Measurements from ENCODE around the gene NT5C2. TPM values are rescaled to one million over a fixed set of nuclear protein-coding genes. Genes with fewer than 3 reads are reported as not detected.

NT5C2 gene
- total and polyA plus RNA-seq, 9 donors: 84.1 to 179 (median 124) TPM

- H3K36me3 ChIP-seq (ENCODE audit: control insufficient read depth, insufficient read depth, low read length): no peaks in the 10 kb centered on the region
- peak; percentile 82 for DNase-seq
- H3K27ac ChIP-seq (ENCODE audit: low read length): peak overlapping the region; percentile 59
- H3K4me1 ChIP-seq (ENCODE audit: control insufficient read depth, insufficient read depth, low read length): peaks cover 5% of the 10 kb centered on the region
- WGBS (ENCODE audit: insufficient coverage): 7% methylated on average over 11 of the region's 20 CpGs
- no peaks in the 10 kb centered on the region for H3K9me3 ChIP-seq (replicated peaks; ENCODE audit: control insufficient read depth, low read depth, low read length)
- H3K4me3 ChIP-seq (ENCODE audit: low read length): peak overlapping the region; percentile 25
- no peaks in the 10 kb centered on the region for H3K27me3 ChIP-seq (ENCODE audit: control insufficient read depth, insufficient read depth, low read length)
These were observed 139.2 kb downstream of the NT5C2 start for GRCh38 chr10:103053659-103054581.

GRCh38 chr10:103049237-103049636 is 143.8 kb downstream of the NT5C2 start:
- H3K9me3 ChIP-seq (replicated peaks; ENCODE audit: control insufficient read depth, low read depth, low read length): no peaks in the 10 kb centered on the region
- no peak overlapping the region for H3K4me3 ChIP-seq (ENCODE audit: low read length)
- peaks cover 4% of the 10 kb centered on the region for H3K4me1 ChIP-seq (ENCODE audit: control insufficient read depth, insufficient read depth, low read length)
- H3K27me3 ChIP-seq (ENCODE audit: control insufficient read depth, insufficient read depth, low read length): no peaks in the 10 kb centered on the region
- 100% methylated on average over 2 of the region's 6 CpGs for WGBS (ENCODE audit: insufficient coverage)
- H3K36me3 ChIP-seq (ENCODE audit: control insufficient read depth, insufficient read depth, low read length): no peaks in the 10 kb centered on the region
- DNase-seq: no peak
- H3K27ac ChIP-seq (ENCODE audit: low read length): no peak overlapping the region

DNA sequence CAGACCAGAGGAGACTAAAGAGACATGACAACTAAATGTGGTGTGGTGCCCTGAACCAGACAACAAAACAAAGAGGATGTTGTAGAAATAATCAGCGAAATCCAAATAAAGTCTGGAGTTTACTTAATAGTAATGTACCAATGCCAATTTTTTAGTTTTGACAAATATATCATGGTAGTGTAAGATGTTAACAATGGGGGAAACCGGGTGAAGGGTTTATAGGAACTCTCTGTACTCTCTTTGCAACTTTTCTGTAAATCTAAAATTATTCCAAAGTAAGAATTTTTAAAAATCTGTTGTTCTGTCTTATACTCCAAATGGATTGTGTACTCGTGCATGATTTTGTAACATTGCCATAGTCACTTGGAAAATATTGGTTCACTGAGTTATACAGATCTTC is 145.7 kb downstream of the NT5C2 start:
- no peak overlapping the region for H3K27ac ChIP-seq (ENCODE audit: low read length)
- H3K27me3 ChIP-seq (ENCODE audit: control insufficient read depth, insufficient read depth, low read length): no peaks in the 10 kb centered on the region
- peaks cover 4% of the 10 kb centered on the region for H3K4me1 ChIP-seq (ENCODE audit: control insufficient read depth, insufficient read depth, low read length)
- WGBS (ENCODE audit: insufficient coverage): no CpG with 5 or more reads among the region's 3 CpGs
- H3K36me3 ChIP-seq (ENCODE audit: control insufficient read depth, insufficient read depth, low read length): no peaks in the 10 kb centered on the region
- H3K9me3 ChIP-seq (replicated peaks; ENCODE audit: control insufficient read depth, low read depth, low read length): no peaks in the 10 kb centered on the region
- DNase-seq: no peak
- H3K4me3 ChIP-seq (ENCODE audit: low read length): no peak overlapping the region

GRCh38 chr10:103045961-103046360 is 147.1 kb downstream of the NT5C2 start:
- Histone ChIP-seq H3K4me3 (ENCODE audit: low read length) (no peak overlapping the region), H3K36me3 (ENCODE audit: control insufficient read depth, insufficient read depth, low read length) (no peaks in the 10 kb centered on the region), H3K4me1 (ENCODE audit: control insufficient read depth, insufficient read depth, low read length) (peaks cover 4% of the 10 kb centered on the region), H3K27me3 (ENCODE audit: control insufficient read depth, insufficient read depth, low read length) (no peaks in the 10 kb centered on the region), H3K9me3 (replicated peaks; ENCODE audit: control insufficient read depth, low read depth, low read length) (no peaks in the 10 kb centered on the region), H3K27ac (ENCODE audit: low read length) (no peak overlapping the region)
- DNase-seq: no peak
- WGBS (ENCODE audit: insufficient coverage): no CpG with 5 or more reads among the region's 3 CpGs

- peak; percentile 75 for DNase-seq
- H3K36me3 ChIP-seq (ENCODE audit: control insufficient read depth, insufficient read depth, low read length): no peaks in the 10 kb centered on the region
- WGBS (ENCODE audit: insufficient coverage): 80% methylated on average over 1 of the region's 8 CpGs
- no peaks in the 10 kb centered on the region for H3K9me3 ChIP-seq (replicated peaks; ENCODE audit: control insufficient read depth, low read depth, low read length)
- no peak overlapping the region for H3K4me3 ChIP-seq (ENCODE audit: low read length)
- H3K27me3 ChIP-seq (ENCODE audit: control insufficient read depth, insufficient read depth, low read length): no peaks in the 10 kb centered on the region
- H3K27ac ChIP-seq (ENCODE audit: low read length): peak overlapping the region; percentile 67
- peaks cover 4% of the 10 kb centered on the region for H3K4me1 ChIP-seq (ENCODE audit: control insufficient read depth, insufficient read depth, low read length)
These were observed 148.1 kb downstream of the NT5C2 start for GRCh38 chr10:103044942-103045489.

- H3K9me3 ChIP-seq (replicated peaks; ENCODE audit: control insufficient read depth, low read depth, low read length): no peaks in the 10 kb centered on the region
- H3K27me3 ChIP-seq (ENCODE audit: control insufficient read depth, insufficient read depth, low read length): no peaks in the 10 kb centered on the region
- no peak overlapping the region for H3K27ac ChIP-seq (ENCODE audit: low read length)
- 73% methylated on average over 4 of the region's 7 CpGs for WGBS (ENCODE audit: insufficient coverage)
- H3K4me3 ChIP-seq (ENCODE audit: low read length): no peak overlapping the region
- H3K36me3 ChIP-seq (ENCODE audit: control insufficient read depth, insufficient read depth, low read length): no peaks in the 10 kb centered on the region
- no peak for DNase-seq
- peaks cover 4% of the 10 kb centered on the region for H3K4me1 ChIP-seq (ENCODE audit: control insufficient read depth, insufficient read depth, low read length)
These were observed 150.2 kb downstream of the NT5C2 start for GRCh38 chr10:103042908-103043307.

GRCh38 chr10:103042129-103042528 is 150.9 kb downstream of the NT5C2 start:
- no peak overlapping the region for H3K27ac ChIP-seq (ENCODE audit: low read length)

GRCh38 chr10:103041391-103041790 is 151.7 kb downstream of the NT5C2 start:
- Histone ChIP-seq H3K27ac (ENCODE audit: low read length) (no peak overlapping the region), H3K9me3 (replicated peaks; ENCODE audit: control insufficient read depth, low read depth, low read length) (no peaks in the 10 kb centered on the region), H3K27me3 (ENCODE audit: control insufficient read depth, insufficient read depth, low read length) (no peaks in the 10 kb centered on the region), H3K4me1 (ENCODE audit: control insufficient read depth, insufficient read depth, low read length) (peaks cover 4% of the 10 kb centered on the region), H3K36me3 (ENCODE audit: control insufficient read depth, insufficient read depth, low read length) (no peaks in the 10 kb centered on the region), H3K4me3 (ENCODE audit: low read length) (no peak overlapping the region)
- DNase-seq: no peak
- WGBS (ENCODE audit: insufficient coverage): 61% methylated on average over 3 of the region's 6 CpGs

More at GRCh38 chr10:103042129-103042528, 150.9 kb downstream of the NT5C2 start:
- no peak for DNase-seq
- H3K27me3 ChIP-seq (ENCODE audit: control insufficient read depth, insufficient read depth, low read length): no peaks in the 10 kb centered on the region
- H3K4me3 ChIP-seq (ENCODE audit: low read length): no peak overlapping the region
- WGBS (ENCODE audit: insufficient coverage): 71% methylated on average over 4 of the region's 5 CpGs
- no peaks in the 10 kb centered on the region for H3K36me3 ChIP-seq (ENCODE audit: control insufficient read depth, insufficient read depth, low read length)
- no peaks in the 10 kb centered on the region for H3K9me3 ChIP-seq (replicated peaks; ENCODE audit: control insufficient read depth, low read depth, low read length)
- peaks cover 4% of the 10 kb centered on the region for H3K4me1 ChIP-seq (ENCODE audit: control insufficient read depth, insufficient read depth, low read length)

- peaks cover 4% of the 10 kb centered on the region for H3K4me1 ChIP-seq (ENCODE audit: control insufficient read depth, insufficient read depth, low read length)
- no peak for DNase-seq
- H3K4me3 ChIP-seq (ENCODE audit: low read length): no peak overlapping the region
- 75% methylated on average over 3 of the region's 4 CpGs for WGBS (ENCODE audit: insufficient coverage)
- H3K27ac ChIP-seq (ENCODE audit: low read length): no peak overlapping the region
- H3K27me3 ChIP-seq (ENCODE audit: control insufficient read depth, insufficient read depth, low read length): no peaks in the 10 kb centered on the region
- H3K36me3 ChIP-seq (ENCODE audit: control insufficient read depth, insufficient read depth, low read length): no peaks in the 10 kb centered on the region
- H3K9me3 ChIP-seq (replicated peaks; ENCODE audit: control insufficient read depth, low read depth, low read length): no peaks in the 10 kb centered on the region
These were observed 152.7 kb downstream of the NT5C2 start for GRCh38 chr10:103040418-103040817.

GRCh38 chr10:103038570-103038969 is 154.5 kb downstream of the NT5C2 start:
- DNase-seq: no peak
- Histone ChIP-seq H3K4me3 (ENCODE audit: low read length) (no peak overlapping the region), H3K27ac (ENCODE audit: low read length) (no peak overlapping the region), H3K27me3 (ENCODE audit: control insufficient read depth, insufficient read depth, low read length) (no peaks in the 10 kb centered on the region), H3K9me3 (replicated peaks; ENCODE audit: control insufficient read depth, low read depth, low read length) (no peaks in the 10 kb centered on the region), H3K36me3 (ENCODE audit: control insufficient read depth, insufficient read depth, low read length) (no peaks in the 10 kb centered on the region), H3K4me1 (ENCODE audit: control insufficient read depth, insufficient read depth, low read length) (no peaks in the 10 kb centered on the region)
- WGBS (ENCODE audit: insufficient coverage): no CpG with 5 or more reads among the region's 2 CpGs
